ENCODE data around the gene SHH. TPM values are rescaled to one million over a fixed set of nuclear protein-coding genes. Genes with fewer than 3 reads are reported as not detected.

The SHH gene
- total RNA-seq, 4 donors from 2014 or later: 1.4 to 2.5 (median 2.1) TPM; not detected in 1

DNA sequence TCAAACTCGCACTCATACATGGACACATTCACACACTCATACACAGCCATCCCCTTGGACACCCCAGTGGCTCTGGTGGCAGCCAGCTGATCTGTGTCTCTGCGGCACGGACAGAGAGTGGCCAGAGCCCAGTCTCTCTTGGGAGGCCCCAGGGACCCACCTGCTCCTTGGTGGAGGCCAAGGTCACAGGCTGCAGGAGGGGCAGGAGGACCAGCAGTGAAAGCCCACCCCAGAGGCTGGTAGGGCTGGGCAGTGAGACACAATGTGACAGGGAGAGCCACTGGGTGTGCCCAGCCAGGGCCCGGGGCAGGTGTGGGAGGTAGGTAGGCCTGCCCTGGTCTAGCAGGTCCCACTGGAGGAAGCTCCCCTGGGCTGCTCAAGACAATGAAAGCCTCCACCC lies 18.5 kb downstream of the SHH start:
- H3K4me3 ChIP-seq: no peak overlapping the region
- H3K27ac ChIP-seq: no peak overlapping the region
- peaks cover 0 to 8% (median 0%) of the 10 kb centered on the region in 4 donors for H3K4me1 ChIP-seq
- no peak for TF ChIP-seq CTCF (IDR thresholded peaks at IDR 0.05)
- peak in 1 of 3 donors; percentile 45 for DNase-seq
- no peaks in the 10 kb centered on the region for H3K36me3 ChIP-seq
- H3K27me3 ChIP-seq: no peaks in the 10 kb centered on the region
- H3K9me3 ChIP-seq: no peaks in the 10 kb centered on the region

DNA sequence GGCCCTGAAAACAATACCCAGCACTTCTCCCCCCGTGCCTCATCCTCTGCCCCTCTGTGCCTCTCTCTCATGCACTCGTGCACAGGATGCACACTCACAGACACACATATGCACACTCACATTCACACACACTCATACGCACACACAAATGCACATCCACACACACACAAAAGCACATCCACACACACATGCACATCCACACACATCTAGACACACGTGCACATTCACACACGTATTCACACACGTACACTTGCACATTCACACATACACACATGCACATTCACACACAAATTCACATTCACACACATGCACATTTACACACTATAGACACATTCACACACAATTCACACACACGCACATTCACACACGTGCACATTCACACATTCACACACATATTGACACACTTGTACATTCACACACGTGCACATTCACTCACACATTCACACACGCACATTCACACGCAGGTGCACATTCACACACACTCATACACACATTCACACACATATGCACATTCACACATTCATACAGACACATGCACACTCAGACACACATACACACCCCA lies 19.2 kb downstream of the SHH start:
- no peaks in the 10 kb centered on the region for H3K27me3 ChIP-seq
- H3K4me3 ChIP-seq: no peak overlapping the region
- no peaks in the 10 kb centered on the region for H3K36me3 ChIP-seq
- TF ChIP-seq POLR2A (IDR thresholded peaks at IDR 0.05) (no peak), CTCF (IDR thresholded peaks at IDR 0.05) (no peak)
- H3K9me3 ChIP-seq: no peaks in the 10 kb centered on the region
- DNase-seq: no peak
- H3K27ac ChIP-seq: no peak overlapping the region
- H3K4me1 ChIP-seq: peaks cover 0 to 8% (median 0%) of the 10 kb centered on the region in 4 donors

DNA sequence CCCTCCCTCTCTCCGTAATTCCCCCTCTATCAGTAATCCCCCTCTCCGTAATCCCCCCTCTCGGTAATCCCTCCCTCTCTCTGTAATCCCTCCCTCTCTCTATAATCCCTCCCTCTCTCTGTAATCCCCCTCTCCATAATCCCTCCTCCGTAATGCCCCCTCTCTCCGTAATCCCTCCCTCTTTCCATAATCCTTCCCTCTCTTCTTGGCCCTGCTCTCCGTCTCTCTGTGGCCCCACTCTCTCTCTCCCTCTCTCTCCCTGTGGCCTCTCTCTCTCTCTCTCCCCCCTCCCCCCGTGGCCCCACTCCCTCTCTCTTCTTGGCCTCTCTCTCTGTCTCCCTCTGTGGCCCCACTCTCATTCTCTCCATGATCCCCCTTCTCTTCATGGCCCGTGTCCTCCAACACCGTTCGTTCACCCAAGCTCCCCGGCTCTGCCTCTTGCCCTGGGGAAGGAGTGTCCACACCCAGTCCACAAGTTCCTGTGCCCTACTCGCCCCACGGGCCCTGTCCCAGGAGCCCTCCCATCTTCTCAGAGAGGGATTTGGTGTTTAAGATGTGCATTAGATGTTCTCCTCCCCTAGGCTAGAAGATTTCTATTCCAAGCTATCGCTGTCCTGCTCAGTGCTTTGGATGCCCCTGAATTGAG lies 19.8 kb downstream of the SHH start:
- H3K27me3 ChIP-seq: peaks cover 0 to 4% of the 10 kb centered on the region in 2 donors
- no peak overlapping the region for H3K4me3 ChIP-seq
- no peaks in the 10 kb centered on the region for H3K9me3 ChIP-seq
- DNase-seq: peak in 1 of 3 donors; percentile 20
- TF ChIP-seq CTCF (IDR thresholded peaks at IDR 0.05) (no peak), POLR2A (IDR thresholded peaks at IDR 0.05) (no peak)
- no peak overlapping the region for H3K27ac ChIP-seq
- peaks cover 0 to 10% (median 0%) of the 10 kb centered on the region in 4 donors for H3K4me1 ChIP-seq
- no peaks in the 10 kb centered on the region for H3K36me3 ChIP-seq

DNA sequence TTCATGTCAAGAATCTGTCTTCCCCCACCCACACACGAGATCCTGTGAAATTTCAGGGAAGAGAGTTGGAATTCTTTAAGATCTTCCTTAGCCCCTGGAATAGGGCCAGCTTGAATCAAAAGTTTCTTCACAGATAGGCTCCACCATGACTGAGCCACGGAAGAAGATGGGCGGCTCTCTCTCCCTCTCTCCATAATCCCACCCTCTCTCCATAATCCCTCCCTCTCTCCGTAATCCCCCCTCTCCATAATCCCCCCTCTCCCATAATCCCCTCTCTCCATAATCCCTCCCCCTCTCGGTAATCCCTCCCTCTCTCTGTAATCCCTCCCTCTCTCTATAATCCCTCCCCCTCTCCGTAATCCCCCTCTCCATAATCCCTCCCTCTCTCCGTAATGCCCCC lies 20.4 kb downstream of the SHH start:
- Histone ChIP-seq H3K9me3 (no peaks in the 10 kb centered on the region), H3K4me3 (no peak overlapping the region), H3K4me1 (peaks cover 0 to 10% (median 0%) of the 10 kb centered on the region in 4 donors), H3K27me3 (peaks cover 0 to 10% of the 10 kb centered on the region in 2 donors), H3K36me3 (no peaks in the 10 kb centered on the region), H3K27ac (no peak overlapping the region)
- no peak for DNase-seq
- no peak for TF ChIP-seq POLR2A (IDR thresholded peaks at IDR 0.05)
- no peak for TF ChIP-seq CTCF (IDR thresholded peaks at IDR 0.05)

DNA sequence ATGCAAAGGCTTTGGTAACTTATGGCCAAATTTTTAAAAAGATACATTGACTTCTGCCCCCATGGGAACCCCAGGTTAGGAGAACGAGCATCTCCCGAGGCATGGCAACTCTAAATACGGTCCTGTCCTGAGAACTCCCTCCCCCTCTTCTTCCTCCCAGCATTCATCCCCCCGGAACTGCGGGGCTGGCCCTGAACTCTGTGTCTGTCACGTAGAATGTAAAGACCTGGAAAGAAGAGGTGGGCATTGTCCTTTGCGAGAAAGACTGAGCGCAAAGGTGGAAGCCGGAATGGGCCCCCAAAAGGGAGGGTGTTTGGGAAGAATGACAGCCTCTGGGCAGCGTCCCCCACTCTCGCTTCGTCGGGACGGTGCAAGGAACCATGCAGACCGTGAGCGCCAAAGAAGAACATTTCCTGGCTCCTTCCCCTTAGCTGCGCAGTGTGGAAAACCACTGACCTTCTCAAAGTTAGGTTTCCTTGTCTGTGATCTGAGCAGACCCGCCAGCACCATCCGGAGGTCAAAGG lies 21.0 kb downstream of the SHH start:
- TF ChIP-seq CTCF (IDR thresholded peaks at IDR 0.05) (no peak), POLR2A (IDR thresholded peaks at IDR 0.05) (no peak)
- DNase-seq: peak in 1 of 3 donors; percentile 26
- peaks cover 0 to 11% of the 10 kb centered on the region in 2 donors for H3K27me3 ChIP-seq
- no peak overlapping the region for H3K27ac ChIP-seq
- H3K4me3 ChIP-seq: no peak overlapping the region
- H3K4me1 ChIP-seq: peaks cover 0 to 9% (median 0%) of the 10 kb centered on the region in 4 donors
- no peaks in the 10 kb centered on the region for H3K36me3 ChIP-seq
- H3K9me3 ChIP-seq: no peaks in the 10 kb centered on the region
